Measurements from ENCODE around the gene PCDHGB2.
"Not testable (repeated sequence)": the region's sequence is repeated elsewhere in the genome, so short reads cannot be mapped to it uniquely, and the experiment has no call there.

PCDHGB2 gene

DNA sequence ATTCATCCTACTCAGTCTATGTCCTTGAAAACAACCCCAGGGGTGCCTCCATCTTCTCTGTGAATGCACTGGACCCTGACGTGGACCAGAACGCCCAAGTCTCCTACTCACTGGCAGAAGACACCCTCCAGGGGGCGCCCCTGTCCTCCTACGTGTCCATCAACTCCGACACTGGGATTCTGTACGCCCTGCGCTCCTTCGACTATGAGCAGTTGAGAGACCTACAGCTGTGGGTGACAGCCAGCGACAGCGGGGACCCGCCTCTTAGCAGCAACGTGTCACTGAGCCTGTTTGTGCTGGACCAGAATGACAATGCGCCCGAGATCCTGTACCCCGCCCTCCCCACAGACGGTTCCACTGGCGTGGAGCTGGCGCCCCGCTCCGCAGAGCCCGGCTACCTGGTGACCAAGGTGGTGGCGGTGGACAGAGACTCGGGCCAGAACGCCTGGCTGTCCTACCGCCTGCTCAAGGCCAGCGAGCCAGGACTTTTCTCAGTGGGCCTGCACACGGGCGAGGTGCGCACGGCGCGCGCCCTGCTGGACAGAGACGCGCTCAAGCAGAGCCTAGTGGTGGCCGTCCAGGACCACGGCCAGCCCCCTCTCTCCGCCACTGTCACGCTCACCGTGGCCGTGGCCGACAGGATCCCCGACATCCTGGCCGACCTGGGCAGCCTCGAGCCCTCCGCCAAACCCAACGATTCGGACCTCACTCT lies 15.8 kb downstream of the PCDHGB2 start:
- in situ Hi-C loops (cut with HindIII; ENCODE audit: low pct_ligation_motif_present, low pct_unique_long_range_greater_than_20kb, low sequenced_read_pairs); DNase-seq: not testable (repeated sequence)

DNA sequence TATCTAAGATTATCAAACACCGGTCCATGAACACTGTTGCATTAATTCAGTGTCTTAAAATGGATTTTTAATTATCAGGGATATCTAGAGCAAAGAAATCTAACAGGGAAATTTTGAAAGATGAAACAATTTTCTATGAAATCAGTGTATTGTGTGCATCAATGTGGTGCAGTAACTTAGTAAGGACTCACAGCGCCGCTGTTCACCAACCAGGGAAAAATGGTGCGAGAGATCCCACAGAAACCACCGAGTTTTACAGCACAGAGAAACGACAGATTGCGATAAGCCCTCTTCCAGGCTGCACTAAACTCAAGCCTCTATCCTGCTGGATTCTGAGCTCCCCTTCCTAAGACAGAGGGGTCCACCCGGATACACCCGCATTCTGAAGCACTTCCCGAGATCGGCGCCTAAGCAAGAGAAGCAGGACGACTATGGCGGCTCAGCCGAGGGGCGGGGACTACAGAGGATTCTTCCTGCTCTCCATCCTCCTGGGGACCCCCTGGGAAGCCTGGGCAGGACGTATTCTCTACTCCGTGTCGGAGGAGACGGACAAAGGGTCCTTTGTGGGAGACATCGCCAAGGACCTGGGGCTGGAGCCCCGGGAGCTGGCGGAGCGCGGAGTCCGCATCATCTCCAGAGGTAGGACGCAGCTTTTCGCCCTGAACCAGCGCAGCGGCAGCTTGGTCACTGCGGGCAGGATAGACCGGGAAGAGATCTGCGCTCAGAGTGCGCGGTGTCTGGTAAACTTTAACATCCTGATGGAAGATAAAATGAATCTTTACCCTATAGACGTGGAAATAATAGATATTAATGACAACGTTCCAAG lies 22.9 kb downstream of the PCDHGB2 start, which contains the start of gene PCDHGA7:
Gene PCDHGA7, plus strand, starts transcription at position 274 of the 826 bp plus-strand sequence. Its CDS starts 158 bp downstream, at position 432.
- in situ Hi-C loops (cut with HindIII; ENCODE audit: low pct_ligation_motif_present, low pct_unique_long_range_greater_than_20kb, low sequenced_read_pairs) = no loop called here
- DNase-seq = peak; percentile 60

DNA sequence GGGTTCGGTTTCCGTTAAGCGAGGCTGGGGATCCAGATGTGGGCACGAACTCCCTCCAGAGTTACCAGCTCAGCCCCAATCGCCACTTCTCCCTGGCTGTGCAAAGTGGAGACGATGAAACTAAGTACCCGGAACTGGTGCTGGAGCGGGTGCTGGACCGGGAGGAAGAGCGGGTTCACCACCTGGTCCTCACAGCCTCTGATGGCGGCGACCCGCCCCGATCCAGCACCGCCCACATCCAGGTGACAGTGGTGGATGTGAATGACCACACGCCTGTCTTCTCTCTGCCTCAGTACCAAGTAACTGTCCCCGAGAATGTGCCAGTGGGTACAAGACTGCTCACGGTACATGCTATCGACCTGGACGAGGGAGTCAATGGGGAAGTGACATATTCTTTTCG lies 23.6 kb downstream of the PCDHGB2 start:
- DNase-seq = no peak
- in situ Hi-C loops (cut with HindIII; ENCODE audit: low pct_ligation_motif_present, low pct_unique_long_range_greater_than_20kb, low sequenced_read_pairs) = no loop called here

DNA sequence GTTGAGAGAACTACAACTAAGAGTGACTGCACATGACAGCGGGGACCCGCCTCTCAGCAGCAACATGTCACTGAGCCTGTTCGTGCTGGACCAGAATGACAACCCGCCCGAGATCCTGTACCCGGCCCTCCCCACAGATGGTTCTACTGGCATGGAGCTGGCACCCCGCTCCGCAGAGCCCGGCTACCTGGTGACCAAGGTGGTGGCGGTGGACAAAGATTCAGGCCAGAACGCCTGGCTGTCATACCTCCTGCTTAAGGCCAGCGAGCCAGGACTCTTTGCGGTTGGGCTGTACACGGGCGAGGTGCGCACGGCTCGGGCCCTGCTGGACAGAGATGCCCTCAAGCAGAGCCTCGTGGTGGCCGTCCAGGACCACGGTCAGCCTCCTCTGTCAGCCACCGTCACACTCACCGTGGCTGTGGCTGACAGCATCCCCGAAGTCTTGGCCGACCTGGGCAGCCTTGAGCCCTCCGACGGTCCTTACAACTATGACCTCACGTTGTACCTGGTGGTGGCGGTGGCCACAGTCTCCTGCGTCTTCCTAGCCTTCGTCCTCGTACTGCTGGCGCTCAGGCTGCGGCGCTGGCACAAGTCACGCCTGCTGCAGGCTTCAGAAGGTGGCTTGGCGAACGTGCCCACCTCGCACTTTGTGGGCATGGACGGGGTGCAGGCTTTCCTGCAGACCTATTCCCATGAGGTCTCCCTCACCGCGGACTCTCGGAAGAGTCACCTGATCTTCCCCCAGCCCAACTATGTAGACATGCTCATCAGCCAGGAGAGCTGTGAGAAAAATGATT lies 24.9 kb downstream of the PCDHGB2 start:
- in situ Hi-C loops (cut with HindIII; ENCODE audit: low pct_ligation_motif_present, low pct_unique_long_range_greater_than_20kb, low sequenced_read_pairs) = no loop called here
- DNase-seq = no peak

DNA sequence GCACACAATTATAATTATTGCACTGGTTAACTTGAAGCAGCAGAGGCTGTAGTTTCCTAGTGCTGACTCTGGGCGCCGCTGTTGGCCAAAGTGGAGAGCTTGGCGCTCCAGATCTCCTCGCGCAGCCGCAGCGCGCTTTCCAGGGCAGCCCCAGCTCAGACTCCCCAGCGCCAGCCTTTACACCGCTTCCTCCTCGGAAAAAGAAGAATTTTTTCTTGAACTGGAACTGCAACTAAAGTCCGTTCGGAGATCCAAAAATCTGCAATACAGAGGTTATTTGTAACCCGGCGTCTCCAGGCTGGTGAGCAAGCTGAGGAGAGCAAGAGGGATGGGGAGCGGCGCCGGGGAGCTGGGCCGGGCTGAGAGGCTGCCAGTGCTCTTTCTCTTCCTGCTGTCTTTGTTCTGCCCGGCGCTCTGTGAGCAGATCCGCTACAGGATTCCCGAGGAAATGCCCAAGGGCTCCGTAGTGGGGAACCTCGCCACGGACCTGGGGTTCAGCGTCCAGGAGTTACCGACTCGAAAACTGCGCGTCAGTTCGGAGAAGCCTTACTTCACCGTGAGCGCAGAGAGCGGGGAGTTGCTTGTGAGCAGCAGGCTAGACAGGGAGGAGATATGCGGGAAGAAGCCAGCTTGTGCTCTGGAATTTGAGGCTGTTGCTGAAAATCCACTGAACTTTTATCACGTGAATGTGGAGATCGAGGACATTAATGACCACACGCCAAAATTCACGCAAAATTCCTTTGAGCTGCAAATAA lies 27.9 kb downstream of the PCDHGB2 start, which contains the start of gene PCDHGB4:
Gene PCDHGB4, plus strand, starts transcription at position 142 of the 755 bp plus-strand sequence. Its CDS starts 187 bp downstream, at position 329.
- DNase-seq; in situ Hi-C loops (cut with HindIII; ENCODE audit: low pct_ligation_motif_present, low pct_unique_long_range_greater_than_20kb, low sequenced_read_pairs): not testable (repeated sequence)

DNA sequence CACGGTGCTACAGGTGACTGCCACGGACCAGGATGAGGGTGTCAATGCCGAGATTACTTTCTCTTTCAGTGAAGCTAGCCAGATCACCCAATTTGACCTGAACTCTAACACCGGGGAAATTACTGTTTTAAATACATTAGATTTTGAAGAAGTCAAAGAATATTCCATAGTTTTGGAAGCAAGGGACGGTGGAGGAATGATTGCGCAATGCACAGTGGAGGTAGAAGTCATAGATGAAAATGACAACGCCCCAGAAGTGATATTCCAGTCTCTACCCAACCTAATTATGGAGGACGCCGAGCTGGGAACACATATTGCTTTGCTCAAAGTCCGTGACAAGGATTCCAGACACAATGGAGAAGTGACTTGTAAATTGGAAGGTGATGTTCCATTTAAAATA lies 28.9 kb downstream of the PCDHGB2 start:
- DNase-seq = no peak
- in situ Hi-C loops (cut with HindIII; ENCODE audit: low pct_ligation_motif_present, low pct_unique_long_range_greater_than_20kb, low sequenced_read_pairs) = no loop called here

DNA sequence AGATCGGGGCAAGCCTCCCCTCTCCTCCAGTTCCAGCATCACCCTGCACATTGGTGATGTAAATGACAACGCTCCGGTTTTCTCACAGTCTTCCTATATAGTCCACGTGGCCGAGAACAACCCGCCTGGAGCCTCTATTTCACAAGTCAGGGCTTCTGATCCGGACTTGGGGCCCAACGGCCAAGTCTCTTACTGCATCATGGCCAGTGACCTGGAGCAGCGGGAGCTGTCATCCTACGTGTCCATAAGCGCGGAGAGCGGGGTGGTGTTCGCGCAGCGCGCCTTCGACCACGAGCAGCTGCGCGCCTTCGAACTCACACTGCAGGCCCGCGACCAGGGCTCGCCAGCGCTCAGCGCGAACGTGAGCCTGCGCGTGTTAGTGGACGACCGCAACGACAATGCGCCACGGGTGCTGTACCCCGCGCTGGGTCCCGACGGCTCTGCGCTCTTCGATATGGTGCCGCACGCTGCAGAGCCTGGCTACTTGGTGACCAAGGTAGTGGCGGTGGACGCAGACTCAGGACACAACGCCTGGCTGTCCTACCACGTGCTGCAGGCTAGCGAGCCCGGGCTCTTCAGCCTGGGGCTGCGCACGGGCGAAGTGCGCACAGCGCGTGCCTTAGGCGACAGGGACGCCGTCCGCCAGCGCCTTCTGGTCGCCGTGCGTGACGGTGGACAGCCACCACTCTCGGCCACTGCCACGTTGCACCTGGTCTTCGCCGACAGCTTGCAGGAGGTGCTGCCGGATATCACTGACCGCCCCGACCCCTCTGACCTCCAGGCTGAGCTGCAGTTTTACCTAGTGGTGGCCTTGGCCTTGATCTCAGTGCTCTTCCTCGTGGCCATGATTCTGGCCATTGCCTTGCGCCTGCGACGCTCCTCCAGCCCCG lies 29.6 kb downstream of the PCDHGB2 start:
- in situ Hi-C loops (cut with HindIII; ENCODE audit: low pct_ligation_motif_present, low pct_unique_long_range_greater_than_20kb, low sequenced_read_pairs) = no loop called here
- DNase-seq = no peak

DNA sequence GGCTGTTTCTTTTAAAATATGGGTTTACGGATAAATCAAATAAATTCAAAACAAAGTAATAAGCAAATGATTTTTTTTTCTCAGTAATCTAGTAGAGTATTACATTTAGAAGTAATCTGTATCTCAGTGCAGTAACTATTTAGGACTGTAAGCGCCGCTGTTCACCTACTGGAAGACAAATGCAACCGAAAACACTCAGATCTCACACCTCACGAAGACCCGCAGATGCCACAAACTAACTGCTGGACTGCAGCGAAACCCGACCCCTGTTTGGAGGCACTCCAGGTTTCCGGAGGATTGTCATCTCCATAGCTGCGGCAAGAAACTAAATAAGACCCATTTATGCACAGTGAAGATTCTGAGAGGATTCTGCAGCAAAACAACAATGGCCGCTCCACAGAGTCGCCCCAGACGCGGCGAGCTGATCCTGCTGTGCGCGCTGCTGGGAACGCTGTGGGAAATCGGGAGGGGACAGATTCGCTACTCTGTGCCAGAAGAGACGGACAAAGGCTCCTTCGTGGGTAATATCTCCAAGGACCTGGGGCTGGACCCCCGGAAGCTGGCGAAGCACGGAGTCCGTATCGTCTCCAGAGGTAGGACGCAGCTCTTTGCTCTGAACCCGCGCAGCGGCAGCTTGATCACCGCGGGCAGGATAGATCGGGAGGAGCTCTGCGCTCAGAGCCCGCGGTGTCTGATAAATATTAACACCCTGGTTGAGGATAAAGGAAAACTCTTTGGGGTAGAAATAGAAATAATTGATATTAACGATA lies 32.8 kb downstream of the PCDHGB2 start, which contains the start of gene PCDHGA8:
Gene PCDHGA8, plus strand, starts transcription at position 205 of the 770 bp plus-strand sequence. Its CDS starts 181 bp downstream, at position 386.
- in situ Hi-C loops (cut with HindIII; ENCODE audit: low pct_ligation_motif_present, low pct_unique_long_range_greater_than_20kb, low sequenced_read_pairs) = no loop called here
- DNase-seq = no peak

DNA sequence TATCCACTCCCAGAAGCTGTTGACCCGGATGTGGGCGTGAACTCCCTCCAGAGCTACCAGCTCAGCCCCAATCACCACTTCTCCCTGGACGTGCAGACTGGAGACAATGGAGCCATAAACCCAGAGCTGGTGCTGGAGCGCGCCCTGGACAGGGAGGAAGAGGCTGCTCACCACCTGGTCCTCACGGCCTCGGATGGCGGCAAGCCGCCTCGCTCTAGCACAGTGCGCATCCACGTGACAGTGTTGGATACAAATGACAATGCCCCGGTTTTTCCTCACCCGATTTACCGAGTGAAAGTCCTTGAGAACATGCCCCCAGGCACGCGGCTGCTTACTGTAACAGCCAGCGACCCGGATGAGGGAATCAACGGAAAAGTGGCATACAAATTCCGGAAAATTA lies 33.5 kb downstream of the PCDHGB2 start:
- in situ Hi-C loops (cut with HindIII; ENCODE audit: low pct_ligation_motif_present, low pct_unique_long_range_greater_than_20kb, low sequenced_read_pairs) = no loop called here
- DNase-seq = no peak

DNA sequence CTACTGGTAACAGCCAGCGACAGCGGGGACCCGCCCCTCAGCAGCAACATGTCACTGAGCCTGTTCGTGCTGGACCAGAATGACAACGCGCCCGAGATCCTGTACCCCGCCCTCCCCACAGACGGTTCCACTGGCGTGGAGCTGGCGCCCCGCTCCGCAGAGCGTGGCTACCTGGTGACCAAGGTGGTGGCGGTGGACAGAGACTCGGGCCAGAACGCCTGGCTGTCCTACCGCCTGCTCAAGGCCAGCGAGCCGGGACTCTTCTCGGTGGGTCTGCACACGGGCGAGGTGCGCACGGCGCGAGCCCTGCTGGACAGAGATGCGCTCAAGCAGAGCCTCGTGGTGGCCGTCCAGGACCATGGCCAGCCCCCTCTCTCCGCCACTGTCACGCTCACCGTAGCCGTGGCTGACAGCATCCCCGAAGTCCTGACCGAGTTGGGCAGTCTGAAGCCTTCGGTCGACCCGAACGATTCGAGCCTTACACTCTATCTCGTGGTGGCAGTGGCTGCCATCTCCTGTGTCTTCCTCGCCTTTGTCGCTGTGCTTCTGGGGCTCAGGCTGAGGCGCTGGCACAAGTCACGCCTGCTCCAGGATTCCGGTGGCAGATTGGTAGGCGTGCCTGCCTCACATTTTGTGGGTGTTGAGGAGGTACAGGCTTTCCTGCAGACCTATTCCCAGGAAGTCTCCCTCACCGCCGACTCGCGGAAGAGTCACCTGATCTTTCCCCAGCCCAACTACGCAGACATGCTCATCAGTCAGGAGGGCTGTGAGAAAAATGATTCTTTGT lies 34.8 kb downstream of the PCDHGB2 start:
- in situ Hi-C loops (cut with HindIII; ENCODE audit: low pct_ligation_motif_present, low pct_unique_long_range_greater_than_20kb, low sequenced_read_pairs); DNase-seq: not testable (repeated sequence)

DNA sequence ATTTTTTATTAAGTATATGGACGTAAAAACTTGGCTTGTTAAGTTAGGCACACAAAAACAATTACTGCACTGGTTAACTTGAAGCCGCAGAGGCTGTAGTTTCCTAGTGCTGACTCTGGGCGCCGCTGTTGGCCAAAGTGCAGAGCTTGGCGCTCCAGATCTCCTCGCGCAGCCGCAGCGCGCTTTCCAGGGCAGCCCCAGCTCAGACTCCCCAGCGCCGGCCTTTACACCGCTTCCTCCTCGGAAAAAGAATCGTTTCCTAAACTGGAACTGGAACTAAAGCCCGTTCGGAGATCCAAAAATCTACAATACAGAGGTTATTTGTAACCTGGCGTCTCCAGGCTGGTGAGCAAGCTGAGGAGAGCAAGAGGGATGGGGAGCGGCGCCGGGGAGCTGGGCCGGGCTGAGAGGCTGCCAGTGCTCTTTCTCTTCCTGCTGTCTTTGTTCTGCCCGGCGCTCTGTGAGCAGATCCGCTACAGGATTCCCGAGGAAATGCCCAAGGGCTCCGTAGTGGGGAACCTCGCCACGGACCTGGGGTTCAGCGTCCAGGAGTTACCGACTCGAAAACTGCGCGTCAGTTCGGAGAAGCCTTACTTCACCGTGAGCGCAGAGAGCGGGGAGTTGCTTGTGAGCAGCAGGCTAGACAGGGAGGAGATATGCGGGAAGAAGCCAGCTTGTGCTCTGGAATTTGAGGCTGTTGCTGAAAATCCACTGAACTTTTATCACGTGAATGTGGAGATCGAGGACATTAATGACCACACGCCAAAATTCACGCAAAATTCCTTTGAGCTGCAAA lies 38.2 kb downstream of the PCDHGB2 start, which contains the start of gene PCDHGB5:
Gene PCDHGB5, plus strand, starts transcription at position 192 of the 796 bp plus-strand sequence. Its CDS starts 181 bp downstream, at position 373.
- in situ Hi-C loops (cut with HindIII; ENCODE audit: low pct_ligation_motif_present, low pct_unique_long_range_greater_than_20kb, low sequenced_read_pairs); DNase-seq: not testable (repeated sequence)

DNA sequence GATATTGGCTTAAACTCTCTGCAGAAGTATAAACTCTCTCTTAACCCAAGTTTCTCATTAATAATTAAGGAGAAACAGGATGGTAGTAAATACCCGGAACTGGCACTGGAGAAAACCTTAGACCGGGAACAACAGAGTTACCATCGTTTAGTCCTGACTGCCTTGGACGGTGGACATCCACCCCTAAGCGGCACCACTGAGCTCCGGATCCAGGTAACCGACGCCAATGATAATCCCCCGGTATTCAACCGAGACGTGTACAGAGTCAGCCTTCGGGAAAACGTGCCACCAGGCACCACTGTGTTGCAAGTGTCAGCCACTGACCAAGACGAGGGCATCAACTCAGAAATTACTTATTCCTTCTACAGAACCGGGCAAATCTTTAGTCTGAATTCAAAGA lies 38.8 kb downstream of the PCDHGB2 start:
- in situ Hi-C loops (cut with HindIII; ENCODE audit: low pct_ligation_motif_present, low pct_unique_long_range_greater_than_20kb, low sequenced_read_pairs) = no loop called here
- no peak for DNase-seq

DNA sequence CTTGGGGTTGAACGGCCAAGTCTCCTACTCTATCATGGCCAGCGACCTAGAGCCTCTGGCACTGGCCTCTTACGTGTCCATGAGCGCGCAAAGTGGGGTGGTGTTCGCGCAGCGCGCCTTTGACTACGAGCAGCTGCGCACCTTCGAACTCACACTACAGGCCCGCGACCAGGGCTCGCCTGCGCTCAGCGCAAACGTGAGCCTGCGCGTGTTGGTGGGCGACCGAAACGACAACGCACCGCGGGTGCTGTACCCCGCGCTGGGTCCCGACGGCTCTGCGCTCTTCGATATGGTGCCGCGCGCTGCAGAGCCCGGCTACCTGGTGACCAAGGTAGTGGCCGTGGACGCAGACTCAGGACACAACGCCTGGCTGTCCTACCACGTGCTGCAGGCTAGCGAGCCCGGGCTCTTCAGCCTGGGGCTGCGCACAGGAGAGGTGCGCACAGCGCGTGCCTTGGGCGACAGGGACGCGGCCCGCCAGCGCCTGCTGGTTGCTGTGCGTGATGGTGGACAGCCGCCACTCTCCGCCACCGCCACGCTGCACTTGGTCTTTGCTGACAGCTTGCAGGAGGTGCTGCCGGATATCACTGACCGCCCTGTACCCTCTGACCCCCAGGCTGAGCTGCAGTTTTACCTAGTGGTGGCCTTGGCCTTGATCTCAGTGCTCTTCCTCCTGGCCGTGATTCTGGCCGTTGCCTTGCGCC lies 39.9 kb downstream of the PCDHGB2 start:
- no peak for DNase-seq
- in situ Hi-C loops (cut with HindIII; ENCODE audit: low pct_ligation_motif_present, low pct_unique_long_range_greater_than_20kb, low sequenced_read_pairs) = no loop called here

DNA sequence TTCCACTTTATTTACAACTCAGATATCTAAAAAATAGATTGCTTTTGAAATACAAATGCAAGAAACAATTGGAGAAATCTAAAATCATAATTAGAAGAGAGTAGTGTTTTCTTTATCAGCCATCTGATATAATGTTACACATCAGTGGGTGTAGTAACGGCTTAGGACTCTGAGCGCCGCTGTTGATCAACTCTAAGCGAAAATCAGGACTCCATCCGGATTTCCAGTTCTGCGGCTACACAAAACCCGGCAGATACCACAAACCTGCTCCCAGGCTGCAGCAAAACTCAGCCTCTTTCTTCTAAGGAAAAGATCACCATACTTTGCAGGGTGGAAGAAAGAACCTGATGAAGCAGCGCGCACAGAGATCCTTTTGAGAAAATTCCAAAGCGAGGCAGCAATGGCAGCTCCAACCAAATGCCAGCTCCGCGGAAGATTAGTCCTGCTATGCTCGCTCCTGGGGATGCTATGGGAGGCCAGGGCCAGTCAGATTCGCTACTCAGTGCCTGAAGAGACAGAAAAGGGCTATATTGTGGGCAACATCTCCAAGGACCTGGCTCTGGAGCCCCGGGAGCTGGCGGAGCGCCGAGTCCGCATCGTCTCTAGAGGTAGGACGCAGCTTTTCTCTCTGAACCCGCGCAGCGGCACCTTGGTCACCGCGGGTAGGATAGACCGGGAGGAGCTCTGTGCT lies 42.9 kb downstream of the PCDHGB2 start, which contains the start of gene PCDHGA9:
Gene PCDHGA9, plus strand, starts transcription at position 226 of the 691 bp plus-strand sequence. Its CDS starts 175 bp downstream, at position 401.
- in situ Hi-C loops (cut with HindIII; ENCODE audit: low pct_ligation_motif_present, low pct_unique_long_range_greater_than_20kb, low sequenced_read_pairs) = no loop called here
- DNase-seq = no peak
